PC-9 (cell line): Measurements from ENCODE around the gene RASGRP2.

Experiments used
- CTCF ChIP-seq: fragments of 200-600 bp; sonication (generic); conservative IDR thresholded peaks from 2 replicates; pipeline ENCODE4 v1.6.1; 2017; ENCODE audit warnings: mixed run types, antibody characterized with exemption, mild to moderate bottlenecking, moderate library complexity
- EZH2 ChIP-seq: fragments of 200-600 bp; sonication (generic); IDR thresholded peaks from 2 replicates; pipeline ENCODE4 v1.8.0; 2017; ENCODE audit warnings: antibody characterized with exemption, low read depth

- TF ChIP-seq EZH2: no peak
- no peak for TF ChIP-seq CTCF
Observed at GRCh38 chr11:64719406-64719805, 24.5 kb downstream of the RASGRP2 start.
